ENCODE data around the gene SEL1L.

- TF ChIP-seq POLR2A (IDR thresholded peaks at IDR 0.05) (no peak), CTCF (IDR thresholded peaks at IDR 0.05) (no peak)
These were observed 84.5 kb downstream of the SEL1L start for GRCh38 chr14:81449114-81449513.
